ENCODE measurements around the gene PRR33.

- TF ChIP-seq CTCF (conservative IDR thresholded peaks at IDR 0.05) (no peak), ZFX (IDR thresholded peaks at IDR 0.05) (no peak)
Measured at GRCh38 chr11:1889224-1889930, 2.3 kb downstream of the PRR33 start.
